ENCODE results near the gene FOXP1. TPM values are rescaled to one million over a fixed set of nuclear protein-coding genes. Genes with fewer than 3 reads are reported as not detected.

Gene FOXP1
- total RNA-seq, 4 donors from 2014 or later, result 169 to 300 (median 202) TPM

GRCh38 chr3:71076361-71077002 is 507.0 kb downstream of the FOXP1 start:
- no peak for ATAC-seq
- TF ChIP-seq CTCF (IDR thresholded peaks at IDR 0.05), result no peak
- no peak for TF ChIP-seq POLR2A (IDR thresholded peaks at IDR 0.05)
- TF ChIP-seq POLR2AphosphoS5 (IDR thresholded peaks at IDR 0.05), result peak; percentile 19
- no peak for TF ChIP-seq EP300 (IDR thresholded peaks at IDR 0.05)
- H3K4me1 ChIP-seq, result peaks cover 5 to 96% (median 28%) of the 10 kb centered on the region in 3 donors
- H3K27ac ChIP-seq, result peak overlapping the region; percentile 44 to 98 (median 82)
- no peaks in the 10 kb centered on the region for H3K9me3 ChIP-seq
- 80 to 97% methylated on average over 5 of the region's 5 CpGs for WGBS, 2 donors (ENCODE audit: low coverage in 1 of 2)
- no peak overlapping the region for H3K4me3 ChIP-seq
- H3K27me3 ChIP-seq, result no peaks in the 10 kb centered on the region
- no peaks in the 10 kb centered on the region for H3K36me3 ChIP-seq

GRCh38 chr3:71075494-71075893 is 508.0 kb downstream of the FOXP1 start:
- no peak for ATAC-seq
- no peaks in the 10 kb centered on the region for H3K36me3 ChIP-seq
- H3K4me3 ChIP-seq, result no peak overlapping the region
- H3K27me3 ChIP-seq, result no peaks in the 10 kb centered on the region
- peaks cover 9 to 96% (median 25%) of the 10 kb centered on the region in 3 donors for H3K4me1 ChIP-seq
- 100% methylated on average over 1 to 2 of the region's 2 CpGs for WGBS, 2 donors (ENCODE audit: low coverage in 1 of 2)
- H3K9me3 ChIP-seq, result no peaks in the 10 kb centered on the region
- H3K27ac ChIP-seq, result peak overlapping the region in 3 of 4 donors; percentile 65 to 98 (median 97)
- TF ChIP-seq CTCF (IDR thresholded peaks at IDR 0.05) (no peak), POLR2AphosphoS5 (IDR thresholded peaks at IDR 0.05) (no peak), EP300 (IDR thresholded peaks at IDR 0.05) (no peak), POLR2A (IDR thresholded peaks at IDR 0.05) (no peak)

- Histone ChIP-seq H3K4me3 (no peak overlapping the region), H3K4me1 (peaks cover 14 to 96% (median 32%) of the 10 kb centered on the region in 3 donors), H3K27ac (peak overlapping the region in 3 of 4 donors; percentile 82 to 98 (median 97)), H3K9me3 (no peaks in the 10 kb centered on the region), H3K36me3 (no peaks in the 10 kb centered on the region), H3K27me3 (no peaks in the 10 kb centered on the region)
- TF ChIP-seq EP300 (IDR thresholded peaks at IDR 0.05), result no peak
- no peak for TF ChIP-seq POLR2AphosphoS5 (IDR thresholded peaks at IDR 0.05)
- no peak for TF ChIP-seq CTCF (IDR thresholded peaks at IDR 0.05)
- no peak for ATAC-seq
- 58 to 82% methylated on average over 2 of the region's 3 CpGs for WGBS, 2 donors (ENCODE audit: low coverage in 1 of 2)
These were observed 509.1 kb downstream of the FOXP1 start for GRCh38 chr3:71074423-71074822.

GRCh38 chr3:71072986-71073385 is 510.5 kb downstream of the FOXP1 start:
- 76 to 91% methylated on average over 4 of the region's 4 CpGs for WGBS, 2 donors (ENCODE audit: low coverage in 1 of 2)
- H3K4me1 ChIP-seq, result peaks cover 19 to 96% (median 35%) of the 10 kb centered on the region in 3 donors
- H3K36me3 ChIP-seq, result no peaks in the 10 kb centered on the region
- no peaks in the 10 kb centered on the region for H3K9me3 ChIP-seq
- TF ChIP-seq POLR2AphosphoS5 (IDR thresholded peaks at IDR 0.05) (no peak), CTCF (IDR thresholded peaks at IDR 0.05) (no peak), POLR2A (IDR thresholded peaks at IDR 0.05) (no peak), EP300 (IDR thresholded peaks at IDR 0.05) (no peak)
- H3K27ac ChIP-seq, result peak overlapping the region; percentile 78 to 98 (median 90)
- no peaks in the 10 kb centered on the region for H3K27me3 ChIP-seq
- ATAC-seq, result no peak
- H3K4me3 ChIP-seq, result no peak overlapping the region

- H3K36me3 ChIP-seq, result no peaks in the 10 kb centered on the region
- peaks cover 16 to 96% (median 35%) of the 10 kb centered on the region in 3 donors for H3K4me1 ChIP-seq
- H3K27me3 ChIP-seq, result no peaks in the 10 kb centered on the region
- no peak for ATAC-seq
- WGBS, 2 donors (ENCODE audit: low coverage in 1 of 2), result 38 to 45% methylated on average over 2 of the region's 2 CpGs
- H3K27ac ChIP-seq, result peak overlapping the region; percentile 78 to 98 (median 90)
- no peaks in the 10 kb centered on the region for H3K9me3 ChIP-seq
- TF ChIP-seq POLR2AphosphoS5 (IDR thresholded peaks at IDR 0.05), result peak; percentile 41
- TF ChIP-seq POLR2A (IDR thresholded peaks at IDR 0.05), result no peak
- no peak for TF ChIP-seq EP300 (IDR thresholded peaks at IDR 0.05)
- TF ChIP-seq CTCF (IDR thresholded peaks at IDR 0.05), result no peak
- no peak overlapping the region for H3K4me3 ChIP-seq
These were observed 511.2 kb downstream of the FOXP1 start for GRCh38 chr3:71072287-71072686.
